Calu3 (cell line): ENCODE measurements around the gene AMFR. TPM values are rescaled to one million over a fixed set of nuclear protein-coding genes. Genes with fewer than 3 reads are reported as not detected.

Source experiments
- BruUV-seq: library from RNA; stranded (reverse); fragments of 400-500 nt; replicated peaks from 2 replicates; lab custom pipeline; 2021; lab: Mats Ljungman, UMichigan
- CTCF ChIA-PET: fragments of 300-600 bp; sonication (Branson Sonifier 250); formaldehyde crosslinking; loops from one replicate; lab custom pipeline; 2022; ENCODE audit warnings: antibody characterized with exemption; lab: Charles Lee
- DNase-seq: peaks from one replicate; pipeline ENCODE4 v3.0.0; 2022
- H3K27ac Mint-ChIP-seq: one replicate; pipeline ENCODE4 v1.8.0; 2022; ENCODE audit warnings: mixed read lengths; ENCODE audit not compliant: unreplicated experiment
- H3K27me3 Mint-ChIP-seq: one replicate; pipeline ENCODE4 v1.8.0; 2022; ENCODE audit warnings: mixed read lengths; ENCODE audit not compliant: unreplicated experiment
- H3K36me3 Mint-ChIP-seq: one replicate; pipeline ENCODE4 v1.8.0; 2022; ENCODE audit warnings: mild to moderate bottlenecking, moderate library complexity, mixed read lengths; ENCODE audit not compliant: insufficient read depth, unreplicated experiment
- H3K4me1 Mint-ChIP-seq: one replicate; pipeline ENCODE4 v1.8.0; 2022; ENCODE audit warnings: mild to moderate bottlenecking, low read depth, mixed read lengths; ENCODE audit not compliant: unreplicated experiment
- H3K4me3 Mint-ChIP-seq: one replicate; pipeline ENCODE4 v1.8.0; 2022; ENCODE audit warnings: mild to moderate bottlenecking, low read depth, moderate library complexity, mixed read lengths; ENCODE audit not compliant: unreplicated experiment
- H3K9me3 Mint-ChIP-seq: one replicate; pipeline ENCODE4 v1.8.0; 2022; ENCODE audit warnings: low read depth, mixed read lengths; ENCODE audit not compliant: unreplicated experiment
- CTCF ChIP-seq: fragments of 200-600 bp; IDR thresholded peaks from one replicate; pipeline ENCODE4 v1.8.0; 2022; ENCODE audit warnings: antibody characterized with exemption; ENCODE audit not compliant: unreplicated experiment
- intact Hi-C: fragments of 100-400 bp; cut with micrococcal nuclease; formaldehyde crosslinking; loops from one replicate; pipeline ENCODE4 v1.10.0; 2022; ENCODE audit not compliant: unreplicated experiment
- total RNA-seq: library from RNA; stranded (reverse); gene quantifications from 2 replicates; pipeline ENCODE4 v1.2.3, GENCODE V29; 2022

AMFR gene
- total RNA-seq, 1 experiment from 2014 or later = 116 TPM

GRCh38 chr16:56415875-56416274 is 9.5 kb downstream of the AMFR start:
- H3K9me3 Mint-ChIP-seq = no peaks in the 10 kb centered on the region
- no peak for DNase-seq
- CTCF ChIA-PET = no interaction called here
- no peak overlapping the region for H3K27ac Mint-ChIP-seq
- H3K27me3 Mint-ChIP-seq = no peaks in the 10 kb centered on the region
- no TSS peak for BruUV-seq
- H3K36me3 Mint-ChIP-seq = peaks cover 18% of the 10 kb centered on the region
- H3K4me3 Mint-ChIP-seq = no peak overlapping the region
- intact Hi-C loops = no loop called here
- H3K4me1 Mint-ChIP-seq = peaks cover 12% of the 10 kb centered on the region
- TF ChIP-seq CTCF = no peak

- no peaks in the 10 kb centered on the region for H3K9me3 Mint-ChIP-seq
- no TSS peak for BruUV-seq
- no peak overlapping the region for H3K27ac Mint-ChIP-seq
- TF ChIP-seq CTCF = no peak
- intact Hi-C loops = no loop called here
- H3K36me3 Mint-ChIP-seq = peaks cover 16% of the 10 kb centered on the region
- no peak overlapping the region for H3K4me3 Mint-ChIP-seq
- H3K27me3 Mint-ChIP-seq = no peaks in the 10 kb centered on the region
- DNase-seq = no peak
- CTCF ChIA-PET = no interaction called here
- peaks cover 3% of the 10 kb centered on the region for H3K4me1 Mint-ChIP-seq
Measured at GRCh38 chr16:56414366-56414765, 11.0 kb downstream of the AMFR start.

- no peak for DNase-seq
- Mint-ChIP-seq H3K36me3 (peaks cover 26% of the 10 kb centered on the region), H3K27ac (no peak overlapping the region), H3K9me3 (no peaks in the 10 kb centered on the region), H3K27me3 (no peaks in the 10 kb centered on the region), H3K4me1 (peaks cover 13% of the 10 kb centered on the region), H3K4me3 (no peak overlapping the region)
- intact Hi-C loops = no loop called here
- no TSS peak for BruUV-seq
- CTCF ChIA-PET = no interaction called here
- no peak for TF ChIP-seq CTCF
Measured at GRCh38 chr16:56413381-56413780, 12.0 kb downstream of the AMFR start.

- no peak for DNase-seq
- Mint-ChIP-seq H3K9me3 (no peaks in the 10 kb centered on the region), H3K27me3 (no peaks in the 10 kb centered on the region), H3K27ac (no peak overlapping the region), H3K36me3 (peaks cover 30% of the 10 kb centered on the region), H3K4me3 (no peak overlapping the region), H3K4me1 (peaks cover 18% of the 10 kb centered on the region)
- intact Hi-C loops = no loop called here
- TF ChIP-seq CTCF = no peak
- no TSS peak for BruUV-seq
- CTCF ChIA-PET = no interaction called here
Measured at GRCh38 chr16:56411624-56412023, 13.7 kb downstream of the AMFR start.
